NB4 (cell line): ENCODE data around the gene TOP2A.
"Not testable (repeated sequence)": the region's sequence is repeated elsewhere in the genome, so short reads cannot be mapped to it uniquely, and the experiment has no call there.

ENCODE experiments used
- CTCF ChIP-seq: IDR thresholded peaks from one replicate; pipeline ENCODE4 v1.5.1; 2012; ENCODE audit warnings: low read depth, low read length
- POLR2A ChIP-seq: IDR thresholded peaks from 2 replicates; pipeline ENCODE4 v1.6.1; 2011; ENCODE audit warnings: mild to moderate bottlenecking; ENCODE audit not compliant: insufficient read length; ENCODE audit errors: extremely low read depth

GRCh38 chr17:40375786-40376185, 41.9 kb downstream of the TOP2A start:
- not testable (repeated sequence) for TF ChIP-seq POLR2A, CTCF
